Daoy (cell line): Measurements from ENCODE around the gene POMP. TPM values are rescaled to one million over a fixed set of nuclear protein-coding genes. Genes with fewer than 3 reads are reported as not detected.

Experiments used
- DNase-seq: peaks from one replicate; pipeline ENCODE4 v3.0.0-alpha.2; 2015; ENCODE audit warnings: low read depth
- total RNA-seq: library from RNA; depleted of rRNA; stranded (reverse); fragments of >200 nt; shearing (Covaris generic); gene quantifications from 2 replicates; pipeline ENCODE4 v1.2.3, GENCODE V29; 2014; rRNA removed

POMP gene, protein sequence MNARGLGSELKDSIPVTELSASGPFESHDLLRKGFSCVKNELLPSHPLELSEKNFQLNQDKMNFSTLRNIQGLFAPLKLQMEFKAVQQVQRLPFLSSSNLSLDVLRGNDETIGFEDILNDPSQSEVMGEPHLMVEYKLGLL
- 212 and 228 TPM in 2 replicates for total RNA-seq

DNA sequence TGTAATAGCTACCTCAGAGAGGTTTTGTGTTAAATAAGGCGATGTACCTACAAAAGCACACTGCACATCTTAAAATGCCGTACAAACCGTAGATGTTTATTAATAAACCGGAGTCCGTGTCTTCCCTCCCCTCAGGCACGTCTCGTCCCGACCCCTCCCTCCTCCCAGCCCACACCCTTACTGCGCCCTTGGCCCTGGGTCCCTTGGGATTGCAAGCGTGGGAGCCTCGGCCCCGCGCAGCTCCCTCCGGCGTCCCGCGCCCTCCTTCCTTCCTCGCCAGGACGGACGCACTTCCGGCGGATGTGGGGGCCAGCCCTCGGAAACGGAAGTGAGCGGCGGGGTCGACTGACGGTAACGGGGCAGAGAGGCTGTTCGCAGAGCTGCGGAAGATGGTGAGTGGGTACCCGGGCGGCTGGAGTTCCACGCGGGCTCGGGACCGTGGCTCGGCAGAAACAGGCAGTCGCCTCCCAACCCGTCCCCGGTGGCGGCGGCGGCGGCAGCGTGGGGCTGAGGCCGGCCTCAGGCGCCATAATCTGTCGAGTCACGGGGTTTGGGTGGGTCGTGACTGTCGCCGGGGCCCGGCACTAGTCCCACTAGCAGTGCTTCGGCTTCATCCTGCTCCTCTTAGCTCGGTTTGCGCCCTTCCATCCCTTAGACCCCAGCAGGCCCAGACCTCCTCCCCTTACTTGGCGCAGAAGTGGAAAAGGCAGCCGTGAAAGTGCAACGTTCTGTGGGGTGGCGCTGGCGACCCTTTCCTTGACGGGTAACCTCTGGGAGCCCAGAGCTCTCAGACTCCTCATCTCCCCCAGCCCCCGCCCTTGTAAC is at the start of gene POMP:
Gene POMP, plus strand, starts transcription at position 335 of the 825 bp plus-strand sequence. Its CDS starts 55 bp downstream, at position 390.
- DNase-seq, result peak; percentile 95

DNA sequence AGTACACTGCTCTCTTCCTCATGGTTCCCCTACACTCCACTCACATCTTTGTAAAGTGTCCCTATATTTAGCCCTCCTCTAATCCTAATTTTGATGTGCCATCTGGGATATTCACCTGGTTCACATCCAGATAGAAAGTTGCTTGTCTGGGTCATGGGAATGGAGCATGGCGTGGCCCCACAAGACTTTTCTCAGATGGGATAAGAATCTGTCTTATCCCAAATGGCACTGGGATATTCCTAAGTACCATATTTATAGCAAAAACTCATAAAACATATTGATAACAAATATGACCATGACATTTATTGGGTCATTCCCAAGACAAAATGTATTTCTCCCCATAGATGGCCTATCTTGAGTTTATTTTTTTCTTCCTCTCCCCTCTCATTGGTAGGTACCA is 49.5 kb upstream of the POMP start:
- DNase-seq, result no peak

DNA sequence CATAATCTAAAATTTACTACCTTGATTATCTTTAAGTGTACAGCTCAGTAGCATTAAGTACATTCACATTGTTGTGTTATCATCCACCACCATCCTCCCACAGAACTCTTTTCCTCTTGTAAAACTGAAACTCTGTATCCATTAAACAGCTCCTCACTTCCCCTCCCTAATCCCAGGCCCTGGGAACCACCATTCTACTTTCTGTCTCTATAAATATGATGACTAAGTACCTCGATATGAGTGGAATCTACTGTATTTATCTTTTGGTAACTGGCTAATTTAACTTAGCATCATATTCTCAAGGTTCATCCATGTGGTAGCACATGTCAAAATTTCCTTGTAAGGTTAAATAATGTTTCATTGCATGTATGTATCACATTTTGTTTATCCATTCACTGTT is 49.0 kb upstream of the POMP start:
- DNase-seq, result peak; percentile 61

DNA sequence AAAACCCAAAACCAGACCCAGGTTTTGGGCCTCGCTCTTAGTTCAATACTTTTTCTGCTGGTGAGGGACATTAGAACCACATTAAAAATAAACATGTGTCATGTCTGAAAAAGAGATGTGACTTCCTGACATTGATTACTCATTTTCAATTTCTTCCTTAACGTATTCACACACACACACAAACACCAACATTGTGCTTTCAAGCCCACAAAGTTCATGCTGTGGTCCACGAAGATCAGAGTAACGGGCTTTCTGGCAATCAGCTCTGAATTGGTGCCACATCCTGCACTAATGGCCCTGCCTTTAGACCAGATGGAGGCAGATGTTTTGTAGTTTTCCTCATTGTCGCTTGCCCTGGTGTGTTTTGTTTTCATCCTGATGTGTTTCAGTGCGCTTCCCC is 47.9 kb upstream of the POMP start:
- DNase-seq, result no peak

DNA sequence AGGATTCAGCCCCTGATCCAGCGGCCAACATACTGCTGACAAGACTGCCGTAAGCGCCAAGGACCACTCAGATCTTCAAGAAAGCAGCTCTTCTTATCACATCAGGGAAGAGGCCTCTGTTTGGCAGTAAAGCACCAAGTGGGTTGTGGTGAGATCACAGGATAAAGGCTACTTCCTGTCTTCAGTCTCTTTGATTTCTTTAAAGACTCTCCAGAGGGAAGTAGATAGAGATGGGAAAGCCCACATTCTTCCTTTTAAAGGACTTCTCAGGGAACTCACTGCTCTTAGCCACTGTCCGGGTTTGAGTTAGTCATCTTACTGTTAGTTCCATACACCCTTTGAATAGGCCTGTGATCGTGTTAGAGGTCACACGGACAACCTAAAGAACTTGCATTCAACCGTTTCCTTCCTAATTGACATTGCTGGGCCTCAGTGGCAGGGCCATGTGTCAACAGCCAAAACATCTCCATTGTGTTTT is 47.2 kb upstream of the POMP start:
- DNase-seq, result peak; percentile 7

DNA sequence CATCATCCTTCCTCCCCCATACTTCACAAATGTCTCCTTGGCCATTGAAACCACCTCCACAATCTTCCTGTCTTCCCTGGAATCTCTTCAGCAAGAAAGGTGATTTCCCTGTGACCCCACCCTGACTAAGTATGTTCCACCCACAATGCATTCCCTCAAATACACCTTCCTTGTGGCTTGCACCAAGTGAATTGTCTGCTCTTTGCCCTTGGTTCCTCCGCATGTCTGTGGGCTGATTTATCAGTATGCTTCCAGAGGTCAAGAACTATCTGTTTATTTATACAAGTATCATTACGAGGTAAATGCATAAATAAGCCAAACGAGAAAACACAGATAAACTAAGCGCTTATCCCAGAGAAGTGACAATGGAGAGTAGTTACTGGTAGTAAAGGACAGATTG is 45.4 kb upstream of the POMP start:
- DNase-seq, result no peak

DNA sequence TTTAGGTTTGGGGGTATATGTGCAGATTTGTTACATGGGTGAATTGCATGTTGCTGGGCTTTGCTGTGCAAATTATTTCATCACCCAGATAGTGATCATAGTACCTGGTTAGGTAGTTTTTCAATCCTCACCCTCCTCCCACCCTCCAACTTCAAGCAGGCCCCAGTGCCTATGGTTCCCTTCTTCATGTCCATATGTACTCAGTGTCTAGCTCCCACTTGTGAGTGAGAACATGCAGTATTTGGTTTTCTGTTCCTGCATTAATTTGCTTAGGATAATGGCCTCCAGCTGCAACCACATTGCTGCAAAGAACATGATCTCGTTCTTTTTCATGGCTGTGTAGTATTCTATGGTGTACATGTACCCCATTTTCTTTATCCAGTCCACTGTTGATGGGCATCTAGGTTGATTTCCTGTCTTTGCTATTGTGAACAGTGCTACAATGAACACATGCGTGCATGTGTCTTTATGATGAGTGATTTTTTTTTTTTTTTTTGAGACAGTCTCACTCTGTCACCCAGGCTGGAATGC is 42.9 kb upstream of the POMP start:
- no peak for DNase-seq

DNA sequence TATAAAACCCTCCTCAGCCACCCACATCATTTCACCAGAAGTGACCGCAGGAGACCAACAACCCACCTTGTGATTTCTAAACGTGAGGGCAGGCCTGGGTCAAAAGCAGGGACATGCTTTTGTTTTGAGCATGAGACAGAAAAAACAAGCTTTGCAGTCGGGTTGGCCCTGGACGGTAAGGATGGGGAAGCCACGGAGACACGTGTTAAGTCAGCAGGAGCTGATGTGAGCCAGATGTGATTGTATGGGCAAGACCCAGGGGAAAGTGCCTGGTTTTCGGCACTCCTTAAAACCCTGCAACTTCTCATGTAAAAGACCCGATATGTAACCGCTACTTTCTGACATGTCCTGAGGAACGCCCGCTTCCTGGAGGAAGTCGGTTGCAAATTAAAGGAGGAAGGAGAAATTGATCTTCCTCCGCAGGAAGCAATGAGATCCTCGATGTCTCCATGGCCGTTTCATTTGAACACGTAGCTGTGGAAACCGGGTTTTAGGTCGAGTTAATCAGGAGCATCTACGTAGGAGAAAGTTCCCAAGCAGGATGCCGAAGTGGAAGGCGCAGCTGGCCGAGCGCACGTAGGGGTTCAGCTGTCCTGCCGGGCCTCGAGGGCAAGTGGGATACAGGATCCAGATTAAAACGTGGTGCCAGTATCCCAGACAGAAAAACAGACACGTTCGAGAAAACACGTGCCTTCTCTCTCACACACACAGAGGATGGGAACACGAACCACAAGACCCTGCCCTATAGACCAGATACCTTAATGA is 40.5 kb upstream of the POMP start:
- DNase-seq, result no peak

DNA sequence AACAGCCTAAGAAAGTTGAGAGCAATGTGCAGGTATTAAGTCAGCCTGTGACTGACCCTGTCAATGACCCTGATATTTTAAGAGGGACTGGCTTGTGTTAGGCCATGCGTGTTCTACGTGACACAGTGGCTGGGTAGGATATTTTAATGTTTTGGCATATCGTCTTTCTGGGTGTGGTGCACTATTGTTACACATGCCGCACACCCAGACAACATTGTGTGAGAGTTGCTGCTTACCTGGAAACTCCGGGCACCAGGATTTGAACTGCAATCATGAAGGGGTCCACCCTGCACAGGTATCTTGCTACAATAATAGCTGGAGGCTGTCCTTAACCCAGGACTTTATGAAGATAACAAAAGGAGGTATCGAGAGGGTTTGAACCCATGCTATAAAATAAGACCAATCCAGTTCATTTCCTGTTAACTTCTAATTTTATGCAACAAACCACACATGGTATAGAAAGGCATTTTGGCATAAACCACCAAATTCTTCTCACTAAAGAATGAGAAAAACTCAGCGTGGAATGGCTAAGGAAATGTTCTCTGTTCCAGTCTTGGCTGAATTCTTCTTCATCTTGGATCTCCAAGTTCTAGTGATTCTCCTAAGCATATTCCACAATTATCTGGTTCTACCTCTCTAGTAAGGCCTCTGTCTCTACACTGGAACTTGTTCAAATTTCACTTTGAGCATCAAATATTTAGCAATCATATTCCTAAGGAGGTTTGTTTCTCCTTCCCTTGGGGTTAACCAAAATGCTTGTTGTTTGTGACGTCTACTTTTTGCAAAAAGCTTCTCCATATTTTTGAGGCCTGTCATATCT is 38.7 kb upstream of the POMP start:
- DNase-seq, result no peak

DNA sequence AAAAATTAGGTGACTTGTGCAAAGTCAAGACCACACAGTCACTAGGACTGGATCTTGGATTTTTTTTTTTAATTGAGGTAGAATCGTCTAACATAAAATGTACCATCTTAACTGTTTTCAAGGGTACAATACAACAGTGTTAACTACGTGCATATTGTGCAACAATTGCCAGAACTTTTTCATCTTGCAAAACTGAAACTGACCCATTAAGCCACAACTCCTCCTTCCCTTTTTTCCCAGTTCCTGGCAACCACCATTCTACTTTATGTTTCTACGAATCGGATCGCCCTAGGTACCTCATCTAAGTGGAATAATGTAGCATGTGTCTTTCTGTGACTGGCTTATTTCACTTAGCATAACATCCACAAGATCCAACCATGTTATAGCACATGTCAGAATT is 37.5 kb upstream of the POMP start:
- DNase-seq, result no peak

DNA sequence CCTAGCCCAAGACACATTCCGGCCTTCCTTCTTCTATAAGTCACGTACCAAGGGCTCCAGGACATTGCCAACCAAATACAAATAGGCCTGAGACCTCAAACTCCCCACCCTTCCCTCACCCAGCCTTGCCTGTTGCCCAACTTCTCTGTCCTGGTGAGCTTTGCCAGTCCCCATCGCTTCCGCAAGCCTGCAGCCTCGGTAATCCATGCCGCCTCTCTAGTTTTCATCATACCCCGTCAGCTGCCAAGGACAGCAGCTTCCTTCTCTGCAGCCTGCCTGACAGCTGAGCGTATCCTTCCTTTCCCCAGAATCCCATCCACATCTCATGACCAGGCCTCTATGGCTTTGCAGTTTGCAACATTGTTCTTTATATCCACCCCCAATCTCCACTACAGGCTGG is 36.6 kb upstream of the POMP start:
- no peak for DNase-seq

DNA sequence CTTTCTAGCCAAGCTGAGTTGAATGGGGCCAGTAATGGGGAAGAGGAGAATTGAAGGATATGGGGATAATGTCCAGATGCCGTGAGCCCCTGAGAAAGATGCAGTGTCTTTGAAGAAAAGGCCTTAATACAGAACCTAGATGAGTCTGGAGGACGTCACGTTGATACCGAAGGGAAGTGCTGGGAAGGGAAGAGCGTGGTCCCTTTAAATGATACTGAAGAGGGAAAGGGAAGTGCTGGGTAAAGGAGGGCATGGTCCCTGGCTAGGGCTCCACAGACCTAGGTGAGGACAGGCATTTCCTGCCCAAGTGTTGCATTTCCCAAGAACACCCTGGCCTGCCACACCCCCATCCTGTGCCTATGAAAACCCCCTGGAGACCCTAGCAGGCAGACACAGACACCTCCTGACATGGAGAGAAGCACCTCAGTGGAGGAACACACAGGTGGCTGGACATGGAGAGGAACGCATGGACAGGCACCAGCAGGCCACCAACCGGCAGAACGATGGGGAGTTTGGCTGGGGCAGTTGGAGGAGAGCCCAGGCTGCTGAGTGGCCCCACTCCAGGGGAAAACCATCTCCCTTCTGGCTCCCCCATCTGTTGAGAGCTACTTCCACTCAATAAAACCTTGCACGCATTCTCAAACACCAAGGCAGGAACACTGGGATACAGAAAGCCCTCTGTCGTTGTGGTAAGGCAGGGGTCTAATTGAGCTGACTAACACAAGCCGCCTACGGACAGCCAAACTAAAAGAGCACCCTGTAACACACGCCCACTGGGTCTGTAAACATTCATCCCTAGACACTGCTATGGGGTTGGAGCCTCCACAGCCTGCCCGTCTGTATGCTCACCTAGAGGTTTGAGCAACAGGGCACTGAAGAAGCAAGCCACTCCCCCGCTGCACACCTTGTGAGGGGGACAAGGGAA is 34.9 kb upstream of the POMP start:
- DNase-seq, result peak; percentile 42

DNA sequence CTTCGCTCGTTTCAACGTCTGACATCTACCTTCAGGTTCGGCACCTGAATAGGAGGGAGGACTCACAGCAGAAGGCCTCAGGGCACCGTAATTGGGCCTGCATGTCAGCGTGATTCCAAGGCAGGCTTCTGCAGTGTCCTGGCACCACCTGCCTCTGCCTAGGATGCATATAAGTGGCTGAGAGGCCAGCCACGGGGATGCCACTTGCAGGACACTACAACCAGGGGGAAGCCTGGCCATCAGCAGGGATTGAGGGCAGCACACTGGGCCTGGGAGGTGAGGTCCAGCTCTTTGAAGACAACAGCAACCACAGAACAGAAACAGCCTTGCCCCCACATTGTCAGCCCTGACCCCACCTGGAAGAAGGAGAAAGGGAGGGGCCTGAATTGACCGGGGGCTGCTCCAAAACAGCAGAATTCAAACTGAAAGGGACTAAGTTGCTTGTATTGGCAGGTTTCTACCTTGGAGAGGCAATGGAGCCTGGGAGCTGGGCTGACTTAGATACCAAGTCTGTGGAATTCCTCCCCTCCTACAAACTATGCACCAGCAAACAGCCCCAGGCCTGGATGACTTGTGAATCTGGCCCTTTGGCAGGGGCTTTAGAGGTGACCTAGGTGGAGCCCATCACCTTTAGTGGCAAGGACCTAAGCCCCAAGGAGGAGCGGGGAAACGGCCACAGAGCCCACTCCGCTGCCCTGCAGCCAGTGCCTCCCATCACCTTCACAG is 34.1 kb upstream of the POMP start:
- DNase-seq, result no peak

DNA sequence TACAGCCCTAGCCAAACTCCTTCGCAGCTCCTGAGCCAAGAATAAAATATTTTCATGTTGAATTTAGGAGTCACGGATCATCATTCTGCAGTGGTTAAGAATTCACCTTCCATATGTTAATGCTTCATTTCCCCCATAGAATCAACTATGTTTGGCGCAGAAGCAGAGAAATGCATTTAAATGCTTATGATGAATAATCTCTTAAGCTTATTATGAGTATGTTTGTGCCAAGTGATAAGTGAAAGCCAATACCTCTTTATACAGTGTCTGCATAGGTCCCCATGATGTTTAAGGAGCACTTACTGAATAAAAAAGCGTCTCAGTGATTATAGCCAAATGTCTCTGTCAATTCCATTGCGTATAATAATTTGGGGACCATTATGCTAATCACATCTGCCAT is 32.7 kb upstream of the POMP start:
- no peak for DNase-seq

DNA sequence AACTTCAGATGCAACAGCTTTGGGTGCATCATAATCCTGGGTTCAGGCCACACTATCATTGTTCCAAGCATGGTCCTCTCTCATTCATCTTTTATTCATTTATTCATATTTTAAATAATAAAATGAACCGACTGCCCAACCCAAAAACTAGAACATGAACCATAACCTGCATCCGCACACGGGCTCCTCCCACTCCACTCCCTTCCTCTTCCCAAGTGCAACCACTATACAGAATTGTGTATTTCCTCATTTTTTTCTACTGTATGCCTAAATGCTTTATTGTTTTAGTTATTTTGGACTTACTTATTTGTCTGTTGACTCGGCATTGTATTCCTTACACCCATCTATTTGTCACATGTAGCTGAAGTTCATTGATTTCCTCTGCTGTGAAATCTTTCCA is 30.7 kb upstream of the POMP start:
- DNase-seq, result no peak

DNA sequence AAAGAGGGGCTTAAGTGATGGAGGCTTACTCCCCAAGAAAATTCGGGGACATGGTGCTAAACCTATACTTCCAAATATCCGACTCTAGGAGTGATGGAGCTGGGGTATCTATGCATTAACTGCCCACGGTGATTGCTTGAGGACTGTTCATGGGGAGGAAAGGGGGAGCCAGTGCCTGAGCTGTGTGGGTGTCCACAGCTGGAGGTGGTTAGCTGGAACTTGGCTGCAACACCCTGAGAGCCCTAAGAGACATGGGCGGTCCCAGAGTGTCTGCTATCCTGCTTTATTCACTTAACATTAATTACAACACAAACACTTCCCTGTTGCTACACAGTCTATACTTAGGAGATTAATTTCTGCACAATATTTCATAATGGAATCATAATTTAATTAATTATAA is 28.1 kb upstream of the POMP start:
- no peak for DNase-seq

DNA sequence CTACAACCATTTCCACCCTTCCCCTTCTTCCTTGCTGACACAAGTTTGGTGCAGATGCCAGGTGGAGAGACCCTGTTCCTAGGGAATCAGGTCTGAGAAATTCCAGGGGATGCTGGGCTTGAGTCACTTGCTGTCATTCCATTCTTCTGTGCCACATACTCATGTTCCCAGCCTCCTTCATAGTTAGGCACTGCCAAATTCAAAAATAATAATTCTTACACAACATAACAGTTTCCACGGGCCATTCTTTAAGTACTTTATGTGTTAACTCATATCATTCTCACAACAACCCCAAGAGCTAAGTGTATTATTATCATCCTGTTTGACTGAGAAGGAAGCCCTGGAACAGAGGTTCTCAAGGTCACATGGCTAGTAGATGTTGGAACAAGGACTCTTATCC is 27.1 kb upstream of the POMP start:
- DNase-seq, result no peak

DNA sequence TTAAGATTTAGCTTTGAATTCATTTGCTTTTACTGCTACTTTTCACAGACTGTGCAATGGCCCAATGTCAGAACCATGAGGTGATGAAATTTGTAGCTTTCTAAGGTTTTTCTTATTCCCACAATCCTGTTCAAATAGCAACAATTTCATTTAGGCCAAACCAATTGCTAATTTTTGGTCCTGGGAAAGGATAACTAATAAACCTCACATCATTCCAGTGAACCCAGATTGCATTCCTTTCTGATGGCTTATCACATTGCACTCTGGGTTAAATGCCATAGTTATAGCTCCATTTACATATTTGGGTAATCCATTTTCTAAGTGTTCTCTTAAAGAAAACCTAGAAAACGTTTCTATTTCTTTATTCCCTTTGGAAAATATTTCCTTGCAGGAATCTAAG is 22.9 kb upstream of the POMP start:
- no peak for DNase-seq

DNA sequence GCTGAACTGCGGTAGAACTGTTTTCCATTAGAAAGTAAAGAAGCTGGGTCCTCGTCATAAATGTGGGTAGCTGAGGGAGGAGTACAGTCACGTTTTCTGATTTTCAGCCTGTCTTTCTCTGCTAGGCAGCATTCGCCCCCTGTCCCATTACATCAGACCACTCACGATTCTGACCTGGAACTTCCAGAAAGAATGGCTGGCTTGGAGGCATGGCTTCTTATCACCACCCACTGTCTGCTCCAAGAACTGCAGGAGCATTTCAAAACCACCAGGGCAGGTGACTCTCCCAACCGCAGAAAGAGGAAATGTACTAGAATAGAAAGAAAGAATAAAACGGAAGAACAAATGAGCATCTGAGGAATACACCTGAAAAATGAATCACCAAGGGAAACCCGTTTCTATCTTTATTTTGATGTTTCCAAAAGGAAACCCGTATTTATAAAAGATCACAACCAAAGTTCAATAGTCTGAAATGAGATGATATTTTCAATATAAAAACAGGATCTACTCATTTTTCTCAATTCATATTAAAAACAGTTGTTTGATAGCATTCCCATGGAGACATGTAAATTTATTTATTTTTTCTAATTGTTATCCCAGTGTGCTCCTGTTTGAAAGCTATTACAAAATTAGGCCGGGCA is 22.1 kb upstream of the POMP start:
- DNase-seq, result peak; percentile 68
